ENCODE data around the gene WSCD2.

WSCD2 gene

GRCh38 chr12:108106599-108106998, 22.5 kb upstream of the WSCD2 start:
- no peak for DNase-seq (ENCODE audit: extremely low read depth in 1 of 2, low read depth in 1 of 2)

- no peak for DNase-seq (ENCODE audit: extremely low read depth in 1 of 2, low read depth in 1 of 2)
Measured at GRCh38 chr12:108107293-108107692, 21.8 kb upstream of the WSCD2 start.

DNA sequence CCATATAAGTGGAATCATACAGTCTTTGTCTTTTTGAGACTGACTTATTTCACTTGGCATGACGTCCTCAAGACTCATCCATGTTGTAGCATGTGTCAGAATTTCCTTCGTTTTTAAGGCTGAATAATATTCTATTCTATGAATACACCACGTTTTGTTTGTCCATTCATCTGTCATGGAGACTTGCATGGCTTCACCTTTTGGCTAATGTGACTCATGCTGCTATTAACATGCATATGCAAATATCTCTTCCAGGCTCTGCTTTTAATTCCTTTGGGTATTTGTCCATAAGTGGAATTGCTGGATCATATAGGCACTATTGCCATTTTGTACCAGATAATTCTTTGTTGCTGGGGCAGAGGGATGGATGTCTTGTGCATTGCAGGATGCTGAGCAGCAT, 19.6 kb upstream of the WSCD2 start:
- no peak for DNase-seq (ENCODE audit: extremely low read depth in 1 of 2, low read depth in 1 of 2)

DNA sequence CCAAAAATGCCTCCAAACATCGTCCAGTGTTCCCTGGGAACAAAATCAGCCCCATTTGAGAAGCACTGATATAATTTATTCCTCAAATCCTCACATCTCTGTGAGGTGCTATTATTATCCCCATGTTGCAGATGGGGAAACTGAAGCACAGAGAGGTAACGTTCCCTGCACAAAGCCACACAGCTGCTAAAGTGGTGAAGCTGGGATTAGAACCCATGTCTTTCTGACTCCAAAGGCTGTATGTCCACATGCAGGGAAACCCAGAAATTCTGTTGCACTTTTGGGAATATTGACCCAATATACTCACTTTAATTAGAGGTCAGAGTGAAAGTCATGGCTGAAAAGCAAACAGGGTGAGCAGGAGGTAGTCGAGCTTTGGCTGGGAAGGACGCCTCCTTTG, 19.1 kb upstream of the WSCD2 start:
- no peak for DNase-seq (ENCODE audit: extremely low read depth in 1 of 2, low read depth in 1 of 2)

DNA sequence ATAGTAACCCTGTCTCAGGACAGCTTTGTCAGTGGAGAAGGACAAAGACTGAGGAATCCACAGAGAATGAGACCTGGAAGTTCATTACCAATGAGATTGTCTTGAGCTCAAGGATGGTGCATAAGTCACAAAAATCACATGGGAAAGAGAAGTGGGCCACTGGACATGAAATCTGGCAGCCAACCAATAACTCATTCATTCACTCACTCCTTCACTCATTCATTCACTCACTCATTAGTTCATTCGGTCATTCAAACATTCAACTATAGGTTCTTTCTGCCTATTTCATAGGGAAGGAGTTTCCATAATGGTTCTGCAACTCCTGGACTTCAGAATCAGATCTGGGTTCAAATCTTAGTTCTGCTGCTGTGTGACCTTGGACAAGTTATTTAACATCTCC, 18.2 kb upstream of the WSCD2 start:
- DNase-seq (ENCODE audit: extremely low read depth in 1 of 2, low read depth in 1 of 2) = no peak

- DNase-seq (ENCODE audit: extremely low read depth in 1 of 2, low read depth in 1 of 2) = no peak
Measured at GRCh38 chr12:108112832-108113556, 16.1 kb upstream of the WSCD2 start.

DNA sequence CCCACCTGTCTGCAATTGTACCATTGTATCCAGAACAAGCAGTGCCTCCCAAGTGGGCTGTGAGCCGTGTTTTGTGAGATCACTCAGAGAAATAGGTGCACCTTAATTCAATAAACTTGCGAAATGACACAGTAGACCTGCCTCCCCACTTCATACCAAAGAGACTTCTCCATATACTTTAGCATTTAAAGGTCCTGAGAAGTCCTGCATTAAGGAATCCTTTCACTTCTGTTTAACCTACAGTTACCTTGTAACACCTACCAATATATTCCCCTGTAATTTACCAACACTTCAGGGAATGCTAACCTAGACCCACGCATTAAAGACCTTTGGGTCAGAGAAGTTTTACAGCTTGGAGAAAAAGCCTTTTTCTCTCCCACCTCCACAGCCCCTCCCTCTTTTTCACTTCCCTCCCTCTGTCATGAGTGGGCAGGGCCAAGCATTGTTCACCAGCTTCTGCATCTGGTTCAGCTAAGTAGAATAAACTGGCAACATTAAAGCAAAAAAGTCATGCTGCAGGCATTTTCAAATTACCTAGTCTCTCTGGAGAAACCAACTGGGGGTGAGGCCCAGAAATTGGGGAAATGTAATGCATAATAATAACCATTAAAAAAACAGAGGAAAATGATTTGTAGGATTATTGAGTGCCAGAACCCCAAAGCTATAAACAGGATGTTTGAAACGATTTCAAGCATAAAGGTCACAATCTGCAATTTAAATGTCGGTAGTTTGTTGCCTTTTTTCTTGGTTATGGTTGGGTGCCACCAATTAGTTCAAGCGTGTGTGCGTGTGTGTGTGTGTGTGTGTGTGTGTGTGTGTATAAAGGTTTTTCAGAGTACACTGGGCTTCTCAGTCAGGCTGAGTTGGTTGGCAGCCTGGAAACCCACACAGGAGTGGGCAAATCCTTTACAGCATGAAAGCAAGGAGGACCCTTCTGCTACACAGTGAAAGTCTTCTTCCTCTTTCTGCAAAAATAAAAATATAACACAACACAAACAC, 13.7 kb upstream of the WSCD2 start:
- no peak for DNase-seq (ENCODE audit: extremely low read depth in 1 of 2, low read depth in 1 of 2)

DNA sequence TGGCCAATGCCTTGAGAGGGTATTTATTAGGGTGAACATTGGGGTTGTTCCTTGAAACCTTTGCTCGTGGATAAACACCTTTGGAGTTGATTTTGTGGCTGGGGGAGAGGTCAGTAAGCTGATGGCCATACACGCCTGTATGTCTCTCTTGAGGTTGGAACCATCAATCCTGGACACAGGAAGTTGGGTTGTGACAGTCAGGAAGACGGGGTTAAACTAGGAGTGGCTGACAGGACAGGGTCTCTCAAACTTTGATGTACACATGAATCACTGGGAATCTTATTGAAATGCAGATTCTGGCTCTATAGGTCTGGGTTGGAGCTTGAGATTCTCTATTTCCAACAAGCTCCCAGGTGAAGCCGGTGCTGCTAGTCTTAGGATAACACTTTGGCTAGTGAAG, 12.8 kb upstream of the WSCD2 start:
- DNase-seq (ENCODE audit: extremely low read depth in 1 of 2, low read depth in 1 of 2) = no peak

DNA sequence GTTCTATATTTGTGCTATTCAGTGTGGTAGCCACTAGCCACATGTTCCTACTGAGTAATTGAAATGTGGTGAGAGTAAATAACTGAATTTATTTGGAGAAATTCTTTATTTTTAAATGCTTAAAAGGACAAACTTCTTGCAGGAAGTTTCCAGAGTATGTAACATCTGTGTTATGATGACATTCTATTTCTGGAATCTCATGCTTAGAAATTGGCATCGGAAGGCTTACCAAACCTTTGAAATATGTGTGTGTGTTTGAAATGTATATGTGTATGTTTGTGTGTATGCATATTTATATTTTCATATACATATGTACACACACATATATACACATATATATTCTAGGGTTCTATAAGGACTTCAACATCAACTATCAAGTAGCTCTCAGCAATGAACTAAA, 12.4 kb upstream of the WSCD2 start:
- no peak for DNase-seq (ENCODE audit: extremely low read depth in 1 of 2, low read depth in 1 of 2)

DNA sequence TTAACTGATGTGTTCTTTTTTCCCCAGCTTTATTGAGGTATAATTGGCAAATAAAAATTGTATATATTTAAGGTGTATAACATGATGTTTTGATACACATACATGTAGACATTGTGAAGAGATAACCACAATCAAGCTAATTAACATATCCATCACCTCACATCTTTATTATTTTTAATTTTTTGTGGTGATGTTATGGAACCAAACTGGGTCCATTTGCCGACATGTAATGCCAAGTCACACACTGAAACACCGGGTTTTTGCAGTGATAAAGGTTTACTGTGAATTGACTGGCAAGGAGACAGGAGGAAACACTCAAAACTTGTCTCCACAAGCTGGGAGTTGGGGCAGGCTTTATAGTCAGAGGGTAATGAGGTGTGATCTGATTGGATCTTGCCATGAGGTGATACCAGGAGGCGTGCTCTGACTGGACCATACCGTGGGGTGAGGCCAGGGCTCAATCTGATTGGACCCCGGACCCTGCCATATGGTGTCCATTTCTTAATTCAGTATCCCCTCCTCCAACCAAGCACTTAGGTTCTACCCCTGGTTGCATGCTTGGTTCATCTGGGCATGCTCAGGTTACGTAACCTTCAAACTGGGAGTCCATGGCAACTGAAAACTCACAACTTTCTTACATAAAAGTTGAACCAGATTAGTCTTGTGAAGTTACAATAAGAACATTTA, 11.8 kb upstream of the WSCD2 start:
- no peak for DNase-seq (ENCODE audit: extremely low read depth in 1 of 2, low read depth in 1 of 2)

- no peak for DNase-seq (ENCODE audit: extremely low read depth in 1 of 2, low read depth in 1 of 2)
Measured at GRCh38 chr12:108117902-108118301, 11.2 kb upstream of the WSCD2 start.

- no peak for DNase-seq (ENCODE audit: extremely low read depth in 1 of 2, low read depth in 1 of 2)
Measured at GRCh38 chr12:108119126-108119973, 9.7 kb upstream of the WSCD2 start.

DNA sequence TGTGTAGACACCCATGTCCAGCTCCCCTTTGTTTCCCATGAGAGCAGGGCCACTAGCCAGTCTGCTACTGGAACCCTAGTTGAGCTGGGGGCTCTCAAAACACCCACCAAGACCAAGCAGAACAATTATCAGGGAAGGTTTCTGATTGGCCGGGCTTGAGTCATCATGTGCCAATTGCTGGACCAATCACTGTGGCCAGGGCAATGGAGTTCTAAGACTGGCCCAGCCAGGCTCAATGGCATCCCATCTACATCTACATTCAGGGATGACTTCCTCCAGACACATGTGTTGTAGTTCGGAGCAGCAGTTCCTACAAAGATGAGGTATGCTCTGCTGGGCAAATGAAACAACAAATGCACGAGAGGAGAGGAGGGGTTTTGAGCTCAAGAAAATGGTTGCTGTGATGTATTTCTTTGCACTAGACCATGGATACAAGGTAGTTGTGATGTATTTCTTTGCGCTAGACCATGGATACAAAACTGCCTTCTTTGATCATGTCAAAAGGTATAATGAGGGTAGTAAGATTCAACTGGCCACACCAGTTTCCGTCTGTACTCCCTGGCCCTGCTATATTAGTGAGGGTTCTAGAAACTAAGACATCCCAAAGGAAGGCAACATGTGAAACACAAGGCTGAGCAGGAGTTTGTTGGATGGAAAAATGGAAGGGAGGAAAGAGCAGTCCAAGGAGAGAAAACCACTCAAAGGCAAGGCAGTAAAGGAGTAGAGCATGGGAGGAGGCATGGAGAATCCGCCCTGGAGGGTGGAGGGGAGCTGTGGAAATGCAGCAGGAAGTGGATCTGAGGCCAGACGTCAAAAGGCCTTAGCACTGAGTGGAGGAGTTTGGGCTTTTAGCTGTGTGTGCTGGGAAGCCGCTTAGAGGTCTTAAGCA, 8.9 kb upstream of the WSCD2 start:
- DNase-seq (ENCODE audit: extremely low read depth in 1 of 2, low read depth in 1 of 2) = no peak

GRCh38 chr12:108120863-108121165, 8.3 kb upstream of the WSCD2 start:
- DNase-seq (ENCODE audit: extremely low read depth in 1 of 2, low read depth in 1 of 2) = no peak

DNA sequence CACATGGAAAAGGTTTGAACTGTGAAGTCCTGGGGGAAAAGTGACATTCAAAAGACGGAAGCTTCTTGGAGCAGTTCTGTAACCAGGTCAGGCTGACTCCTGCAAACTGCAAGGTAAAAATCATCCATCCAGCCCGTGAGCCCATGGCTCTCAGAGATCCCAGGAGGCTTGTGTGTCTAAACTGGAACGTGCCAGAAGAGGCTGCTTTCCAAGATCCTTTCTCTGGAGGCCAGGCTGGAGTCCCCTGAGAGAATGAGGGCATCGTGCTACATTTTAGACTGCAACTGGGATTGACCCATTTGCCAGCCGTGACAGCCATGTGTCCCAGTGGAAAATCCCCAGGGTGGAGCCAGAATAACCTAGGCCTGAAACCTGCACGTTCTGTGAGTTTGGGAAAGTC, 7.8 kb upstream of the WSCD2 start:
- no peak for DNase-seq (ENCODE audit: extremely low read depth in 1 of 2, low read depth in 1 of 2)

DNA sequence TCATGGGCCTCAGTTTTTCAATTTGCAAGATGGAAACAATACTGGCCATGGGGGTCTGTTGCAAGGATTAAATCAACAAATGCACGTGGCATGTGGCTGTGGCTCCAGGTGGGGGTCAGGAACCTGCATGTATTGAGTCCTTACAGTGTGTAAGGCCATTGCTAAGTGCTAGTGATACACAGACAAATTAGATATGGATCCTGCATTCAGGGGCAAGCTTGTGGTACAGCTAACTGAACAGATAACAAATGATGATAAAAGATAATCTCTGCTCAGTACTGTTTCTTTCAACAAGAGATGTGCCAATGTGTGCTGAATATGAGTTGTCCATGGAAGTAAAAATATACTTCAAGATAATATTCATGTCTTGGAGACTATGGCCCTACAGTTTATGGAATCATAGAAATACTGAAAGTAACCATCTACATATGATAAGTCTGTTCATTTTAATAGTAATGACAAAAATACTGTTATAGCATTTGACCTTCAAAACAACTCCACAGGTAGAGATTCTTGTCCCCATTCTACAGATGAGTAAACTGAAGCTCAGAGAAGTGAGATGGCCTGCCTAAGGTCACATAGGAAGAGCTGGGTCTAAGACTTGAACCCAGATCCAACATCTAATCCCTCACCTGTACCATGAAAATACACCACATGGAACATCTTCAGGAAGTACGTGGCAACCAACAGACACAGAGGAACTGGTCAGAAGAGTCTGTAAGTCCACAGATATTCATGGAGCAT, 7.2 kb upstream of the WSCD2 start:
- DNase-seq (ENCODE audit: extremely low read depth in 1 of 2, low read depth in 1 of 2) = no peak

- DNase-seq (ENCODE audit: extremely low read depth in 1 of 2, low read depth in 1 of 2) = no peak
Measured at GRCh38 chr12:108122644-108123043, 6.4 kb upstream of the WSCD2 start.

GRCh38 chr12:108123402-108123801, 5.7 kb upstream of the WSCD2 start:
- DNase-seq (ENCODE audit: extremely low read depth in 1 of 2, low read depth in 1 of 2) = no peak

DNA sequence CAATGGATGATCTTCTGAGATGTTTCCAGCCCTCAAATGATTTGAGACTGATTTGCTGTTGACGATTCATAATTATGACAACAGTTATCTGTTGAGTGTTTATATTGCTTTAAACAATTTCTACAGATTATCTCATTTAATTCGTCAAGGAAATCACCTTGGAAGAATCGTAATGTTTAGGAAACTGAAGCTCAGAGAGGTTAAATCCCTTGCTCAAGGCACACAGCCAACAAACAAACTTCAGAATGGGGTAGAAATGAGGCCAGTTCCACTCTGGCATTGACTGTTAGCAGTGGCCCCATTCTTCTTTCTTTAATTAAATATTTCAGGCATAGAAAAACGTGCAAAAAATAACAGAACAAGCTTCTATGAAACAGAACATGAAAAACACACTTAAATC, 4.0 kb upstream of the WSCD2 start:
- no peak for DNase-seq (ENCODE audit: extremely low read depth in 1 of 2, low read depth in 1 of 2)

Measured in stimulated activated CD8-positive, alpha-beta memory T cell treated with anti-CD3 and anti-CD28 coated beads, Interleukin-7, amount 100 ng/mL, for 48 hours (primary cell).